HG02588 (cell line): ENCODE results near the gene RGMB.

Source experiments
- ATAC-seq: cut with Tn5 transposase; IDR thresholded peaks from one replicate; pipeline ENCODE4 v1.9.1; 2021; ENCODE audit warnings: mild to moderate bottlenecking, moderate library complexity; ENCODE audit not compliant: unreplicated experiment

Gene RGMB

GRCh38 chr5:98816582-98817222, 43.2 kb downstream of the RGMB start:
- ATAC-seq, result no peak

- ATAC-seq, result no peak
Observed at GRCh38 chr5:98825582-98826375, 52.3 kb downstream of the RGMB start.

GRCh38 chr5:98827161-98827560, 53.7 kb downstream of the RGMB start:
- ATAC-seq, result no peak

- no peak for ATAC-seq
Observed at GRCh38 chr5:98827588-98828284, 54.3 kb downstream of the RGMB start.

GRCh38 chr5:98836175-98836574, 62.7 kb downstream of the RGMB start:
- no peak for ATAC-seq

- ATAC-seq, result peak; percentile 68
Observed at GRCh38 chr5:98839469-98840383, 66.3 kb downstream of the RGMB start.

GRCh38 chr5:98840946-98841345, 67.5 kb downstream of the RGMB start:
- no peak for ATAC-seq

GRCh38 chr5:98843481-98843880, 70.0 kb downstream of the RGMB start:
- no peak for ATAC-seq

- no peak for ATAC-seq
Observed at GRCh38 chr5:98844865-98845264, 71.4 kb downstream of the RGMB start.

- no peak for ATAC-seq
Observed at GRCh38 chr5:98845878-98846277, 72.4 kb downstream of the RGMB start.
